Measurements from ENCODE around the gene NHERF1. TPM values are rescaled to one million over a fixed set of nuclear protein-coding genes. Genes with fewer than 3 reads are reported as not detected.
A peak's percentile ranks its signal among the peaks of the same experiment; 100 is the strongest.

The NHERF1 gene
- total and polyA plus RNA-seq, 9 of the 15 experiments (the other 6 are each of a cell fraction or from before 2014, with no cell fraction given): 11.4 to 79.9 (median 36.9) TPM

DNA sequence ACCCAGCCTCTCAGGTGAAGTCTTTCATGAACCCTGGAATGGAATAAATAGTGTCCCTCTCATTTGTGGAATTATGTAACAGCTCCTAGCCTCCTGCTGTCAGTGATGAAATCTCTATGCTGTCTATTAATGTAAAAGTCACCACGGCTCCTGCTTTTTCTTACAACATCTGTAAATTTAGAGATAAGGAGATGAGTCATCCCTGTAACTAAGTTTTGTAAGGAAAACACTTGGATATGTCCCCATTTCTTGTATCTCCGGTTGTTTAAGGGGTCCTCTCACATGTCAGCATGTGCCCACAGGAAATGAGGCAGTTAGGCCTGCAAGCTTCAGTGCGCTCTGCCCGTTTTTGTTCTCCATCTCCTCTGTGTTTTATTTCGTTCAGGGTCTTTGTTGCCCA, 30.5 kb downstream of the NHERF1 start (continued):
- TF ChIP-seq ZNF583 (CRISPR knock-in tag; IDR thresholded peaks at IDR 0.05) (no peak), FOSL1 (tag; conservative IDR thresholded peaks at IDR 0.05) (peak; percentile 96), CEBPG (CRISPR knock-in tag; IDR thresholded peaks at IDR 0.05) (0 out of 2 replicates have a peak, but pooled peaks have one; percentile 6), CEBPG (tag; conservative IDR thresholded peaks at IDR 0.05 in 1 of 2, IDR thresholded peaks at IDR 0.05 in 1 of 2) (peak; percentile 87 to 92), USF2 (CRISPR knock-in tag; IDR thresholded peaks at IDR 0.05) (no peak), DPF2 (IDR thresholded peaks at IDR 0.05) (peak; percentile 69), ZNF121 (CRISPR knock-in tag; conservative IDR thresholded peaks at IDR 0.05) (no peak), GABPB1 (CRISPR knock-in tag; IDR thresholded peaks at IDR 0.05) (no peak), ATF3 (IDR thresholded peaks at IDR 0.05) (peak; percentile 97), ATF3 (CRISPR knock-in tag; conservative IDR thresholded peaks at IDR 0.05) (no peak; the same call in 1 of the 2 replicates), MAFG (tag; conservative IDR thresholded peaks at IDR 0.05) (peak; percentile 20; the same call in 1 of the 2 replicates), L3MBTL2 (IDR thresholded peaks at IDR 0.05) (0 out of 2 replicates have a peak, but pooled peaks have one; percentile 17), TSC22D4 (tag; IDR thresholded peaks at IDR 0.05) (no peak), SIRT6 (IDR thresholded peaks at IDR 0.05; ENCODE audit: low read depth, low read length) (no peak), ZNF347 (CRISPR knock-in tag; IDR thresholded peaks at IDR 0.05; ENCODE audit: low read depth) (no peak), ZNF253 (CRISPR knock-in tag; conservative IDR thresholded peaks at IDR 0.05) (no peak), MEIS2 (IDR thresholded peaks at IDR 0.05; ENCODE audit: partially characterized antibody) (peak; percentile 34), SMARCA4 (IDR thresholded peaks at IDR 0.05) (peak; percentile 73), FIP1L1 (IDR thresholded peaks at IDR 0.05; ENCODE audit: low read depth, low read length, poor library complexity, severe bottlenecking) (no peak), XRCC3 (IDR thresholded peaks at IDR 0.05) (no peak), JUND (IDR thresholded peaks at IDR 0.05; ENCODE audit: borderline replicate concordance, low read depth, low read length) (peak; percentile 92), JUND (tag; IDR thresholded peaks at IDR 0.05; ENCODE audit: borderline replicate concordance, low read depth, low read length) (peak; percentile 90)
- TF ChIP-seq, protein P1, sequence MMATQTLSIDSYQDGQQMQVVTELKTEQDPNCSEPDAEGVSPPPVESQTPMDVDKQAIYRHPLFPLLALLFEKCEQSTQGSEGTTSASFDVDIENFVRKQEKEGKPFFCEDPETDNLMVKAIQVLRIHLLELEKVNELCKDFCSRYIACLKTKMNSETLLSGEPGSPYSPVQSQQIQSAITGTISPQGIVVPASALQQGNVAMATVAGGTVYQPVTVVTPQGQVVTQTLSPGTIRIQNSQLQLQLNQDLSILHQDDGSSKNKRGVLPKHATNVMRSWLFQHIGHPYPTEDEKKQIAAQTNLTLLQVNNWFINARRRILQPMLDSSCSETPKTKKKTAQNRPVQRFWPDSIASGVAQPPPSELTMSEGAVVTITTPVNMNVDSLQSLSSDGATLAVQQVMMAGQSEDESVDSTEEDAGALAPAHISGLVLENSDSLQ (IDR thresholded peaks at IDR 0.05): peak; percentile 30; the same call in 1 of the 2 replicates
- TF ChIP-seq, protein P2, sequence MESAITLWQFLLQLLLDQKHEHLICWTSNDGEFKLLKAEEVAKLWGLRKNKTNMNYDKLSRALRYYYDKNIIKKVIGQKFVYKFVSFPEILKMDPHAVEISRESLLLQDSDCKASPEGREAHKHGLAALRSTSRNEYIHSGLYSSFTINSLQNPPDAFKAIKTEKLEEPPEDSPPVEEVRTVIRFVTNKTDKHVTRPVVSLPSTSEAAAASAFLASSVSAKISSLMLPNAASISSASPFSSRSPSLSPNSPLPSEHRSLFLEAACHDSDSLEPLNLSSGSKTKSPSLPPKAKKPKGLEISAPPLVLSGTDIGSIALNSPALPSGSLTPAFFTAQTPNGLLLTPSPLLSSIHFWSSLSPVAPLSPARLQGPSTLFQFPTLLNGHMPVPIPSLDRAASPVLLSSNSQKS (CRISPR knock-in tag; IDR thresholded peaks at IDR 0.05): no peak
- TF ChIP-seq, protein P3, sequence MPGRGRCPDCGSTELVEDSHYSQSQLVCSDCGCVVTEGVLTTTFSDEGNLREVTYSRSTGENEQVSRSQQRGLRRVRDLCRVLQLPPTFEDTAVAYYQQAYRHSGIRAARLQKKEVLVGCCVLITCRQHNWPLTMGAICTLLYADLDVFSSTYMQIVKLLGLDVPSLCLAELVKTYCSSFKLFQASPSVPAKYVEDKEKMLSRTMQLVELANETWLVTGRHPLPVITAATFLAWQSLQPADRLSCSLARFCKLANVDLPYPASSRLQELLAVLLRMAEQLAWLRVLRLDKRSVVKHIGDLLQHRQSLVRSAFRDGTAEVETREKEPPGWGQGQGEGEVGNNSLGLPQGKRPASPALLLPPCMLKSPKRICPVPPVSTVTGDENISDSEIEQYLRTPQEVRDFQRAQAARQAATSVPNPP (IDR thresholded peaks at IDR 0.05; ENCODE audit: borderline replicate concordance, insufficient read depth, insufficient read length): no peak
